Fibroblast of lung (primary cell): ENCODE results near the gene PUSL1.

ENCODE experiments used
- CTCF ChIP-seq, 2 donors: IDR thresholded peaks in 1 of 2; conservative IDR thresholded peaks in 1 of 2; 1 replicate in 1 of 2; 2 replicates in 1 of 2; pipeline ENCODE4 v1.5.1; 2011 to 2012; ENCODE audit warnings: low read length in 2 of 2, control low read depth in 1 of 2, inconsistent platforms in 1 of 2, low read depth in 1 of 2, mild to moderate bottlenecking in 1 of 2
- EZH2 ChIP-seq: IDR thresholded peaks from 2 replicates; pipeline ENCODE4 v1.5.1; 2012; ENCODE audit warnings: low read length, control low read depth, mild to moderate bottlenecking; ENCODE audit errors: missing control alignments

- TF ChIP-seq CTCF (conservative IDR thresholded peaks at IDR 0.05 in 1 of 2, IDR thresholded peaks at IDR 0.05 in 1 of 2; ENCODE audit: low read depth in 1 of 2, low read length in 2 of 2), result no peak
- no peak for TF ChIP-seq EZH2
These were observed 49.3 kb upstream of the PUSL1 start for GRCh38 chr1:1259119-1259488.
